Progenitor cell of endocrine pancreas (in vitro differentiated cells): ENCODE results near the gene CPN1. TPM values are rescaled to one million over a fixed set of nuclear protein-coding genes. Genes with fewer than 3 reads are reported as not detected.
A peak's percentile ranks its signal among the peaks of the same experiment; 100 is the strongest.

Experiments
- DNase-seq: peaks from one replicate; pipeline ENCODE4 v3.0.0; 2021; ENCODE audit warnings: low spot score; ENCODE audit not compliant: unreplicated experiment
- H3K27ac Mint-ChIP-seq: 2 replicates; pipeline ENCODE4 v1.8.0; 2021; ENCODE audit warnings: mild to moderate bottlenecking, moderate library complexity, mixed read lengths
- H3K27me3 Mint-ChIP-seq: 2 replicates; pipeline ENCODE4 v1.8.0; 2021; ENCODE audit warnings: mixed read lengths
- H3K36me3 Mint-ChIP-seq: 2 replicates; pipeline ENCODE4 v1.8.0; 2022; ENCODE audit warnings: mixed read lengths; ENCODE audit not compliant: insufficient read depth
- H3K4me1 Mint-ChIP-seq: 2 replicates; pipeline ENCODE4 v1.8.0; 2021; ENCODE audit warnings: low read depth, mixed read lengths
- H3K4me3 Mint-ChIP-seq: 2 replicates; pipeline ENCODE4 v1.8.0; 2021; ENCODE audit warnings: low read depth, mild to moderate bottlenecking, moderate library complexity, mixed read lengths
- H3K9me3 Mint-ChIP-seq: 2 replicates; pipeline ENCODE4 v1.8.0; 2021; ENCODE audit warnings: low read depth, mixed read lengths
- CTCF ChIP-seq: fragments of 200-600 bp; sonication (generic); IDR thresholded peaks from one replicate; pipeline ENCODE4 v1.5.0; 2021; ENCODE audit warnings: antibody characterized with exemption, mild to moderate bottlenecking; ENCODE audit not compliant: unreplicated experiment
- total RNA-seq: library from RNA; stranded (reverse); gene quantifications from 2 replicates; pipeline ENCODE4 v1.2.1, GENCODE V29; 2021

CPN1 gene
- total RNA-seq, 1 donor from 2014 or later: 4.5 TPM

- TF ChIP-seq CTCF: no peak
- H3K27ac Mint-ChIP-seq: peak overlapping the region; percentile 49
- H3K4me3 Mint-ChIP-seq: no peak overlapping the region
- H3K27me3 Mint-ChIP-seq: no peaks in the 10 kb centered on the region
- peaks cover 4% of the 10 kb centered on the region for H3K36me3 Mint-ChIP-seq
- H3K9me3 Mint-ChIP-seq: peaks cover 5% of the 10 kb centered on the region
- no peak for DNase-seq
- H3K4me1 Mint-ChIP-seq: peaks cover 19% of the 10 kb centered on the region
Observed at GRCh38 chr10:100024748-100025147, 56.9 kb downstream of the CPN1 start.

GRCh38 chr10:100022403-100022802, 59.3 kb downstream of the CPN1 start:
- Mint-ChIP-seq H3K4me3 (no peak overlapping the region), H3K4me1 (peaks cover 25% of the 10 kb centered on the region), H3K27me3 (no peaks in the 10 kb centered on the region), H3K27ac (no peak overlapping the region), H3K9me3 (no peaks in the 10 kb centered on the region), H3K36me3 (no peaks in the 10 kb centered on the region)
- no peak for DNase-seq
- TF ChIP-seq CTCF: no peak

GRCh38 chr10:100021322-100021721, 60.3 kb downstream of the CPN1 start:
- H3K4me1 Mint-ChIP-seq: peaks cover 25% of the 10 kb centered on the region
- no peaks in the 10 kb centered on the region for H3K27me3 Mint-ChIP-seq
- DNase-seq: no peak
- no peak for TF ChIP-seq CTCF
- no peaks in the 10 kb centered on the region for H3K9me3 Mint-ChIP-seq
- H3K4me3 Mint-ChIP-seq: no peak overlapping the region
- no peaks in the 10 kb centered on the region for H3K36me3 Mint-ChIP-seq
- H3K27ac Mint-ChIP-seq: no peak overlapping the region

GRCh38 chr10:100020886-100021253, 60.8 kb downstream of the CPN1 start:
- TF ChIP-seq CTCF: no peak
- Mint-ChIP-seq H3K4me3 (no peak overlapping the region), H3K27ac (no peak overlapping the region), H3K36me3 (no peaks in the 10 kb centered on the region), H3K9me3 (no peaks in the 10 kb centered on the region), H3K27me3 (no peaks in the 10 kb centered on the region), H3K4me1 (peaks cover 25% of the 10 kb centered on the region)
- no peak for DNase-seq

- peak overlapping the region; percentile 84 for H3K27ac Mint-ChIP-seq
- H3K4me1 Mint-ChIP-seq: peaks cover 24% of the 10 kb centered on the region
- H3K4me3 Mint-ChIP-seq: peak overlapping the region; percentile 0
- TF ChIP-seq CTCF: no peak
- H3K9me3 Mint-ChIP-seq: no peaks in the 10 kb centered on the region
- DNase-seq: no peak
- H3K36me3 Mint-ChIP-seq: no peaks in the 10 kb centered on the region
- H3K27me3 Mint-ChIP-seq: no peaks in the 10 kb centered on the region
Observed at GRCh38 chr10:100020142-100020885, 61.4 kb downstream of the CPN1 start.
